ENCODE data around the gene MRTO4.

MRTO4 gene

GRCh38 chr1:19208710-19209438 is 42.7 kb upstream of the MRTO4 start:
- no peak for ATAC-seq
- TF ChIP-seq PPARA (CRISPR knock-in tag; IDR thresholded peaks at IDR 0.05; ENCODE audit: borderline replicate concordance), result no peak
- TF ChIP-seq, protein P1, sequence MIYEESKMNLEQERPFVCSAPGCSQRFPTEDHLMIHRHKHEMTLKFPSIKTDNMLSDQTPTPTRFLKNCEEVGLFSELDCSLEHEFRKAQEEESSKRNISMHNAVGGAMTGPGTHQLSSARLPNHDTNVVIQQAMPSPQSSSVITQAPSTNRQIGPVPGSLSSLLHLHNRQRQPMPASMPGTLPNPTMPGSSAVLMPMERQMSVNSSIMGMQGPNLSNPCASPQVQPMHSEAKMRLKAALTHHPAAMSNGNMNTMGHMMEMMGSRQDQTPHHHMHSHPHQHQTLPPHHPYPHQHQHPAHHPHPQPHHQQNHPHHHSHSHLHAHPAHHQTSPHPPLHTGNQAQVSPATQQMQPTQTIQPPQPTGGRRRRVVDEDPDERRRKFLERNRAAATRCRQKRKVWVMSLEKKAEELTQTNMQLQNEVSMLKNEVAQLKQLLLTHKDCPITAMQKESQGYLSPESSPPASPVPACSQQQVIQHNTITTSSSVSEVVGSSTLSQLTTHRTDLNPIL (CRISPR knock-in tag; IDR thresholded peaks at IDR 0.05; ENCODE audit: low read depth), result no peak
- no peak for TF ChIP-seq TCF4 (CRISPR knock-in tag; IDR thresholded peaks at IDR 0.05; ENCODE audit: borderline replicate concordance)
- TF ChIP-seq ZNF565 (CRISPR knock-in tag; conservative IDR thresholded peaks at IDR 0.05; ENCODE audit: low read depth), result no peak
- no peak for TF ChIP-seq OSR1 (CRISPR knock-in tag; IDR thresholded peaks at IDR 0.05)
- TF ChIP-seq ESRRG (CRISPR knock-in tag; IDR thresholded peaks at IDR 0.05), result no peak
- no peak for TF ChIP-seq ISL1 (CRISPR knock-in tag; IDR thresholded peaks at IDR 0.05)
- TF ChIP-seq, protein P2, sequence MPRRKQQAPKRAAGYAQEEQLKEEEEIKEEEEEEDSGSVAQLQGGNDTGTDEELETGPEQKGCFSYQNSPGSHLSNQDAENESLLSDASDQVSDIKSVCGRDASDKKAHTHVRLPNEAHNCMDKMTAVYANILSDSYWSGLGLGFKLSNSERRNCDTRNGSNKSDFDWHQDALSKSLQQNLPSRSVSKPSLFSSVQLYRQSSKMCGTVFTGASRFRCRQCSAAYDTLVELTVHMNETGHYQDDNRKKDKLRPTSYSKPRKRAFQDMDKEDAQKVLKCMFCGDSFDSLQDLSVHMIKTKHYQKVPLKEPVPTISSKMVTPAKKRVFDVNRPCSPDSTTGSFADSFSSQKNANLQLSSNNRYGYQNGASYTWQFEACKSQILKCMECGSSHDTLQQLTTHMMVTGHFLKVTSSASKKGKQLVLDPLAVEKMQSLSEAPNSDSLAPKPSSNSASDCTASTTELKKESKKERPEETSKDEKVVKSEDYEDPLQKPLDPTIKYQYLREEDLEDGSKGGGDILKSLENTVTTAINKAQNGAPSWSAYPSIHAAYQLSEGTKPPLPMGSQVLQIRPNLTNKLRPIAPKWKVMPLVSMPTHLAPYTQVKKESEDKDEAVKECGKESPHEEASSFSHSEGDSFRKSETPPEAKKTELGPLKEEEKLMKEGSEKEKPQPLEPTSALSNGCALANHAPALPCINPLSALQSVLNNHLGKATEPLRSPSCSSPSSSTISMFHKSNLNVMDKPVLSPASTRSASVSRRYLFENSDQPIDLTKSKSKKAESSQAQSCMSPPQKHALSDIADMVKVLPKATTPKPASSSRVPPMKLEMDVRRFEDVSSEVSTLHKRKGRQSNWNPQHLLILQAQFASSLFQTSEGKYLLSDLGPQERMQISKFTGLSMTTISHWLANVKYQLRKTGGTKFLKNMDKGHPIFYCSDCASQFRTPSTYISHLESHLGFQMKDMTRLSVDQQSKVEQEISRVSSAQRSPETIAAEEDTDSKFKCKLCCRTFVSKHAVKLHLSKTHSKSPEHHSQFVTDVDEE (CRISPR knock-in tag; IDR thresholded peaks at IDR 0.05), result no peak
- TF ChIP-seq RARB (CRISPR knock-in tag; IDR thresholded peaks at IDR 0.05), result no peak
- no peak for TF ChIP-seq PATZ1 (CRISPR knock-in tag; IDR thresholded peaks at IDR 0.05; ENCODE audit: borderline replicate concordance)
- no peak for TF ChIP-seq ZFP3 (CRISPR knock-in tag; IDR thresholded peaks at IDR 0.05)

- TF ChIP-seq PATZ1 (CRISPR knock-in tag; IDR thresholded peaks at IDR 0.05; ENCODE audit: borderline replicate concordance) (no peak), GLIS3 (CRISPR knock-in tag; IDR thresholded peaks at IDR 0.05) (no peak), ESRRG (CRISPR knock-in tag; IDR thresholded peaks at IDR 0.05) (no peak), PPARA (CRISPR knock-in tag; IDR thresholded peaks at IDR 0.05; ENCODE audit: borderline replicate concordance) (no peak), ZNF8 (CRISPR knock-in tag; IDR thresholded peaks at IDR 0.05) (no peak), TOX (CRISPR knock-in tag; IDR thresholded peaks at IDR 0.05; ENCODE audit: borderline replicate concordance) (no peak), OSR1 (CRISPR knock-in tag; IDR thresholded peaks at IDR 0.05) (no peak), ZFP30 (CRISPR knock-in tag; IDR thresholded peaks at IDR 0.05) (no peak), SNAI2 (CRISPR knock-in tag; IDR thresholded peaks at IDR 0.05) (no peak), TCF4 (CRISPR knock-in tag; IDR thresholded peaks at IDR 0.05; ENCODE audit: borderline replicate concordance) (no peak)
- TF ChIP-seq, protein P2 (CRISPR knock-in tag; IDR thresholded peaks at IDR 0.05), result no peak
- TF ChIP-seq, protein P3, sequence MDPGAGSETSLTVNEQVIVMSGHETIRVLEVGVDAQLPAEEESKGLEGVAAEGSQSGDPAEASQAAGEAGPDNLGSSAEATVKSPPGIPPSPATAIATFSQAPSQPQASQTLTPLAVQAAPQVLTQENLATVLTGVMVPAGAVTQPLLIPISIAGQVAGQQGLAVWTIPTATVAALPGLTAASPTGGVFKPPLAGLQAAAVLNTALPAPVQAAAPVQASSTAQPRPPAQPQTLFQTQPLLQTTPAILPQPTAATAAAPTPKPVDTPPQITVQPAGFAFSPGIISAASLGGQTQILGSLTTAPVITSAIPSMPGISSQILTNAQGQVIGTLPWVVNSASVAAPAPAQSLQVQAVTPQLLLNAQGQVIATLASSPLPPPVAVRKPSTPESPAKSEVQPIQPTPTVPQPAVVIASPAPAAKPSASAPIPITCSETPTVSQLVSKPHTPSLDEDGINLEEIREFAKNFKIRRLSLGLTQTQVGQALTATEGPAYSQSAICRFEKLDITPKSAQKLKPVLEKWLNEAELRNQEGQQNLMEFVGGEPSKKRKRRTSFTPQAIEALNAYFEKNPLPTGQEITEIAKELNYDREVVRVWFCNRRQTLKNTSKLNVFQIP (CRISPR knock-in tag; IDR thresholded peaks at IDR 0.05; ENCODE audit: borderline replicate concordance, low read depth), result no peak
- TF ChIP-seq, protein P1 (CRISPR knock-in tag; IDR thresholded peaks at IDR 0.05; ENCODE audit: low read depth), result no peak
- peak; percentile 48 for ATAC-seq
Observed at GRCh38 chr1:19209439-19209989, 42.1 kb upstream of the MRTO4 start.

Data from SK-N-SH treated with all-trans-retinoic acid at 6 μM for 48 hours (cell line).